SHP77 treated with DMSO at 0.1 percent for 48 hours (cell line): Measurements from ENCODE around the gene IL17RC.
"Not testable (repeated sequence)": the region's sequence is repeated elsewhere in the genome, so short reads cannot be mapped to it uniquely, and the experiment has no call there.

Source experiments
- DNase-seq: peaks from one replicate; lab custom pipeline; 2025; lab: John Stamatoyannopoulos, UW

The IL17RC gene

GRCh38 chr3:9895715-9896114 is 21.2 kb upstream of the IL17RC start:
- DNase-seq: not testable (repeated sequence)

- DNase-seq: not testable (repeated sequence)
Observed at GRCh38 chr3:9896755-9897407, 20.0 kb upstream of the IL17RC start.

GRCh38 chr3:9897408-9898372 is 19.2 kb upstream of the IL17RC start:
- no peak for DNase-seq

- DNase-seq: no peak
Observed at GRCh38 chr3:9898467-9899241, 18.2 kb upstream of the IL17RC start.

GRCh38 chr3:9899289-9899791 is 17.6 kb upstream of the IL17RC start:
- no peak for DNase-seq

- DNase-seq: not testable (repeated sequence)
Observed at GRCh38 chr3:9900965-9901415, 15.9 kb upstream of the IL17RC start.

- no peak for DNase-seq
Observed at GRCh38 chr3:9901967-9902366, 14.9 kb upstream of the IL17RC start.

- no peak for DNase-seq
Observed at GRCh38 chr3:9902372-9903237, 14.3 kb upstream of the IL17RC start, which contains the start of gene IL17RE. Gene IL17RE, plus strand, starts transcription at chr3:9902848. Its CDS starts 85 bp downstream, at chr3:9902933.

GRCh38 chr3:9903238-9903624 is 13.7 kb upstream of the IL17RC start:
- DNase-seq: no peak

- DNase-seq: no peak
Observed at GRCh38 chr3:9903904-9904303, 13.0 kb upstream of the IL17RC start.

- DNase-seq: no peak
Observed at GRCh38 chr3:9906480-9906879, 10.4 kb upstream of the IL17RC start.

- no peak for DNase-seq
Observed at GRCh38 chr3:9908286-9908685, 8.6 kb upstream of the IL17RC start.

GRCh38 chr3:9909221-9910013 is 7.5 kb upstream of the IL17RC start:
- no peak for DNase-seq

GRCh38 chr3:9911863-9912262 is 5.0 kb upstream of the IL17RC start:
- DNase-seq: no peak

- DNase-seq: no peak
Observed at GRCh38 chr3:9912294-9912935, 4.5 kb upstream of the IL17RC start.

GRCh38 chr3:9913601-9914000 is 3.3 kb upstream of the IL17RC start:
- DNase-seq: no peak

- DNase-seq: no peak
Observed at GRCh38 chr3:9914011-9914410, 2.9 kb upstream of the IL17RC start.

- no peak for DNase-seq
Observed at GRCh38 chr3:9914559-9915253, 2.2 kb upstream of the IL17RC start.
